Measurements from ENCODE around the gene TSHR.

- TF ChIP-seq, protein P1, sequence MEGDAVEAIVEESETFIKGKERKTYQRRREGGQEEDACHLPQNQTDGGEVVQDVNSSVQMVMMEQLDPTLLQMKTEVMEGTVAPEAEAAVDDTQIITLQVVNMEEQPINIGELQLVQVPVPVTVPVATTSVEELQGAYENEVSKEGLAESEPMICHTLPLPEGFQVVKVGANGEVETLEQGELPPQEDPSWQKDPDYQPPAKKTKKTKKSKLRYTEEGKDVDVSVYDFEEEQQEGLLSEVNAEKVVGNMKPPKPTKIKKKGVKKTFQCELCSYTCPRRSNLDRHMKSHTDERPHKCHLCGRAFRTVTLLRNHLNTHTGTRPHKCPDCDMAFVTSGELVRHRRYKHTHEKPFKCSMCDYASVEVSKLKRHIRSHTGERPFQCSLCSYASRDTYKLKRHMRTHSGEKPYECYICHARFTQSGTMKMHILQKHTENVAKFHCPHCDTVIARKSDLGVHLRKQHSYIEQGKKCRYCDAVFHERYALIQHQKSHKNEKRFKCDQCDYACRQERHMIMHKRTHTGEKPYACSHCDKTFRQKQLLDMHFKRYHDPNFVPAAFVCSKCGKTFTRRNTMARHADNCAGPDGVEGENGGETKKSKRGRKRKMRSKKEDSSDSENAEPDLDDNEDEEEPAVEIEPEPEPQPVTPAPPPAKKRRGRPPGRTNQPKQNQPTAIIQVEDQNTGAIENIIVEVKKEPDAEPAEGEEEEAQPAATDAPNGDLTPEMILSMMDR (IDR thresholded peaks at IDR 0.05; ENCODE audit: insufficient read depth, low read length) = no peak
- no peak for TF ChIP-seq POLR2AphosphoS5 (IDR thresholded peaks at IDR 0.05; ENCODE audit: low read depth)
Observed at GRCh38 chr14:80923368-80923767, 32.1 kb upstream of the TSHR start.

All from HL-60 (cell line).